ENCODE measurements around the gene CR2. TPM values are rescaled to one million over a fixed set of nuclear protein-coding genes. Genes with fewer than 3 reads are reported as not detected.
"Not testable (repeated sequence)": the region's sequence is repeated elsewhere in the genome, so short reads cannot be mapped to it uniquely, and the experiment has no call there.

CR2 gene
- total RNA-seq, 1 donor from 2014 or later = not detected

GRCh38 chr1:207444514-207445217 lies 9.5 kb upstream of the CR2 start:
- DNase-seq = no peak

- no peak for DNase-seq
These were observed 450 bp upstream of the CR2 start for GRCh38 chr1:207453710-207454045.

- DNase-seq = no peak
These were observed 1.1 kb downstream of the CR2 start for GRCh38 chr1:207455183-207455754.

GRCh38 chr1:207458414-207458813 lies 4.3 kb downstream of the CR2 start:
- DNase-seq = no peak

GRCh38 chr1:207459008-207459407 lies 4.9 kb downstream of the CR2 start:
- DNase-seq = no peak

GRCh38 chr1:207461649-207462048 lies 7.5 kb downstream of the CR2 start:
- no peak for DNase-seq

- no peak for DNase-seq
These were observed 8.4 kb downstream of the CR2 start for GRCh38 chr1:207462535-207462934.

- no peak for DNase-seq
These were observed 8.9 kb downstream of the CR2 start for GRCh38 chr1:207463021-207463420.

- DNase-seq = no peak
These were observed 9.4 kb downstream of the CR2 start for GRCh38 chr1:207463571-207463970.

- DNase-seq = no peak
These were observed 16.8 kb downstream of the CR2 start for GRCh38 chr1:207470927-207471326.

- no peak for DNase-seq
These were observed 20.1 kb downstream of the CR2 start for GRCh38 chr1:207474210-207474609.

- DNase-seq = no peak
These were observed 32.1 kb downstream of the CR2 start for GRCh38 chr1:207486198-207486597.

- no peak for DNase-seq
These were observed 33.5 kb downstream of the CR2 start for GRCh38 chr1:207487636-207488035.

- DNase-seq = no peak
These were observed 39.1 kb downstream of the CR2 start for GRCh38 chr1:207493212-207493611.

GRCh38 chr1:207494171-207494570 lies 40.0 kb downstream of the CR2 start:
- no peak for DNase-seq

- DNase-seq = not testable (repeated sequence)
These were observed 41.2 kb downstream of the CR2 start for GRCh38 chr1:207495281-207495680.

GRCh38 chr1:207495801-207496792 lies 42.0 kb downstream of the CR2 start, which contains the start of gene CR1:
Gene CR1 (plus strand): TSS chr1:207496157. CDS start chr1:207496268, 111 bp downstream.
- peak; percentile 24 for DNase-seq

- no peak for DNase-seq
These were observed 43.8 kb downstream of the CR2 start for GRCh38 chr1:207497941-207498340.

- DNase-seq = peak; percentile 87
These were observed 45.4 kb downstream of the CR2 start for GRCh38 chr1:207499573-207499972.

GRCh38 chr1:207500306-207500705 lies 46.2 kb downstream of the CR2 start:
- DNase-seq = no peak

GRCh38 chr1:207501071-207501470 lies 46.9 kb downstream of the CR2 start:
- DNase-seq = no peak

- DNase-seq = no peak
These were observed 48.6 kb downstream of the CR2 start for GRCh38 chr1:207502726-207503125.

GRCh38 chr1:207503950-207504349 lies 49.8 kb downstream of the CR2 start:
- no peak for DNase-seq
